ENCODE results near the gene ABCB4.

ABCB4 gene

DNA sequence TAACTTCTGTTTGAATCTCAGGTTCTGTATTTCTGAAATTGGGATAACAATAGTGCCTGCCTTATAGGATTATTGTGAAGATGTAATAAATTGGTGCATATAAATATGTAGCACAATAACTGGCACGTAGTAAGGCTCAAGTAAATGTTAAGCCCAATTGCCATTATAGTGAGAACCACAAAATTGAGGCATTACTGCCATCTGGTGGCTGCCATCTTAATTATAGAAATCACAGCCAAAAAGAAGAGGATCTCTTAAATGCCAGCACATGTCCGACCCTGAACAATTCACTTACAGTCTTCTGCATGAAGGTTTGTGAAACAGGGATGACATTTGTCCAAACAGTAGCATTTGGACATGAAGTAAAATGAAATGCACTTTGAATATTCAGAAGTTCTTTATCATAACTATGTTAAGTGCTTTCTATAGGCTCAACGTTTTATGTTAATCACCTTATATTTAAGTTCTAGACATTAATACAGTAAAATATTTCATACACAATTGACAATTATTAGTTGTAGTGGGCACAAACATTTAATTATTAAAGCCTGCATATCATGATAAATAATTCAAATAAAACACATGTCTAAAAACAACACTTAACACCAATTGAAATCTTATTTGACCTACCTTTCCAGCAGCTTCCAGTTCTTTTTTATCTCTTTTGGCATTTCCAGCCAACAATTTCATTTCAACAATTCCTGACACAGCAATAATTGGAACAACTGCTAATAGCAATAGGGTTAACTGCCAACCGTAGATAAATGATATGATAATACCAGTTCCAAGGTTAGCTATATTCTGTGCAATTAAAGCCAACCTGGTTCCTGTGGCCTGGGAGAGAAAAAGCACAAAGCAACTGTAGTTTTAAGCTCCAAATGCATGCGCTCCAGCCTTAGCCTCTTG is 58.5 kb downstream of the ABCB4 start:
- peak; percentile 31 for DNase-seq

DNA sequence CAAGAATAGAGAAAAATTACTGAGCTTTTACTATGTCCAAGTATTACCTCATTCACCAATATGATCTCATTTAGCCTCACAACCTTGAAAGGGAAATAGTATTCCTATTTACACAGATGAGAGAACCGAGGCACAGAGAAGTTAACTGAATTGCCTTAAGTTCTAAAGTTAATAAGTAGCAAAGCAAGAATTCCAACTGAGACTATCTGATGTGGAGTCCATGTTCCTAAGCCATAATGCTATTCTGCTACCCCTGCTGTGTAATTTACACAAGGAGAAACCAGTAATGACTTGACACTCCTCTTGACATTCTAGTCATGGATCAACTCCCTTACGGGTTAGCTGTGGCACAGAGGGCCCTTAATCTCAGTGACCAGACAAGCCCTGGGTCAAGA is 60.7 kb downstream of the ABCB4 start:
- no peak for DNase-seq

DNA sequence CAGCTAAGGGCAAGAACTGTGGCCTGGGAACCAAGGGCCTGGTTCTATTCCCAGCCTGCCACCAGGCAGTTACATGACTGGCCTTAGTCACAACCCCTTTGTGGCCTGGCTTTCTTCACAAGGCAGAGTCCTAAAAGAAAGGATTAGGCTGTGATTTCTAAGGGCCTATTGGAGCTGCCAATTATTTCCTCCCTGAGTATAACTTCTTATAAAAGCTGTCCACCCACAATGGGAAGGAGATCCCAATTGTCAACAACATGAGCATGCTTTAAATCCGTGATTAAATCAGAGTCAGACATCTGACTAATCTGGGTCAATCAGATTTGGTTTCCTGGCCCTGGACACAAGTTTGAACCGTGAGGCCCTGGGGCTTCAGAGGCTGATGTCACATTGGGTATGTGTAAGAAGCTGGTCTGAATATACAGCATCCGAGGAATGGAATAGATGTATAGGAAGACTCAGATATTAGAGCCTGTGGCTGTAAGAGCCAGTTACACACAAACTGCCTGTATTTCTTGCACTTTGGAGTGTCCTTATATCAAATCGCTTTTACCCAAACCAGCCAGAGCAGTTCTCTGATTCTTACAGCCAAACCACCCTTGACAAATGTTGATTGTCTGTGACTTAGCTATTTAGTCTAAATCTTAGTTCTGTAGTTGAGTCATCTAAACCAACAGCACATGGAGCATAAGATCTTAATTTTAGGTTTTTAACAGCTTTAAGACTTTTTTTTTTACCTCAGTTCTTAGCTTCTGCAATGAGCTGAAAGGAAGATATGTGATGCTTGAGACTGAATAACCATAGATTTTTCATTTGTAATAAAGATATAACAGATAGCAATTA is 61.3 kb downstream of the ABCB4 start:
- DNase-seq = no peak

DNA sequence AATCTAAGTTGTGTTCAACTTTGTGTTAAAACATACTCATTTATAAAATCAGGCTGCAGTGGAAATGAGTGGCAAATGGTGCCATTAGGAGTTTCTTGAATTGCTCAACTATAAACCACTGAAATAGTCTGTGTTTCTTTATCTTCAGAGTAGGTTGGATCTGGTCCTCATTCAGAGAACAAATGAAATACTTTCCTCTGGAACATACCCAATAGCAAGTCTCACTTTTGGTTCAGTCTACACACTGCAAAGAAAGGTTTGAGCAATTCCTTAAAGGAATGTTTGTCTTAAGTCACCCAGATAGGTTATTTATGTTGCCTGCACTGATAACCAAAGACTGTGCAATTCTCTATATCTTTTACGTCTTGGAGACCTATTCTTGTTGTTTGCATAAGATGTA is 62.5 kb downstream of the ABCB4 start:
- no peak for DNase-seq

DNA sequence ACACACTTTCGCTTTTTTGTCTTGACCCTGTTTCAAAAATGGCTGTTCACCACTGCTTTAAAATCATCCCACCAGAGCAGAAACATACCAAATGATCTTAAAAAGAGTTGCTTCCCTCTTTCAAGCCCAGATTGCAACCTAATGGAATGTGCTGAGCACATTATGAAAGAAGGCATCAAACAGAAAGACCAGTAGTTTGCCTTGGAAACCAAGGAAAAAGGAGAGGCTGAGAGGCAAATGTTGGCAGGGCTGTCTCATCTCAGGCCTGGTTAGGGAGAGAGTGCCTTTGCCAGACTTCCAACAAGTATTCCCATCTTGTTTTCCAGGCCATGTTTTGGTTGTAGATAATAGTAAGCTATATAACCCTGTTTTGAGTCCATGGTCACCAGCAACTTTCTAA is 64.3 kb downstream of the ABCB4 start:
- no peak for DNase-seq

DNA sequence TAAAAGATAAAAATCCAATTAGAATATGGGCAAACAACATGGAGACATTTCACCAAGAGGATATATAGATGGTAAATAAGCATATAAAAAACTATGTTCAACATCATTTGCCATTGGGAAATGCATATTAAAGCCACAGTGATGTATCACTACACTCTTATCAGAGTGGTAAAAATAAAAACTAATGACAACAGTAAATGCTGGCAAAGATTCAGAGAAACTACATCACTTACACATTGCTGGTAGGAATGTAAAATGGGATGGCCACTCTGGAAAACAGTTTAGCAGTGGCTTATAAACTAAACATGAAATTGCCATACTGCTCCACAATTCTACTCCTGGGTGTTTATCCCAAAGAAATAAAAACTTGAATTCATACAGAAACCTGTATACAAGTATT is 70.8 kb downstream of the ABCB4 start:
- no peak for DNase-seq

DNA sequence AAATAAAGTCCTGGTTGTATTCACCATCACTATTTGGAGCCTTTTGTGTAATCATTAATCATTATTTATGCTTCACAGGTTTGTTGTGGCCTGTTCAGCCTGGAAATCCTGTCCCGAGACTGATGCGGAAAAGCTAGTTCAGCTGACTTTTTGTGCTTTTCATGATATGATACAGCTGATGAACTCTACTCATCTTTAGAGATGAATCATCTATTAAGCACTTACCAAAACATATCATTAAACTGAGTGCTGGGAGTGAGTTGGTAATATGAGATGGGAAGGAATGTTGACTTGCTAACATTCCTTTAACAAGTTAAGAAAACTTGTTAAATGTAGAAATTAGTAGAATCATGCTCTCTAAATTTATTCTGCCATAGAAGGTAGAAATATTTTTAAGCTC is 77.0 kb downstream of the ABCB4 start:
- no peak for DNase-seq

DNA sequence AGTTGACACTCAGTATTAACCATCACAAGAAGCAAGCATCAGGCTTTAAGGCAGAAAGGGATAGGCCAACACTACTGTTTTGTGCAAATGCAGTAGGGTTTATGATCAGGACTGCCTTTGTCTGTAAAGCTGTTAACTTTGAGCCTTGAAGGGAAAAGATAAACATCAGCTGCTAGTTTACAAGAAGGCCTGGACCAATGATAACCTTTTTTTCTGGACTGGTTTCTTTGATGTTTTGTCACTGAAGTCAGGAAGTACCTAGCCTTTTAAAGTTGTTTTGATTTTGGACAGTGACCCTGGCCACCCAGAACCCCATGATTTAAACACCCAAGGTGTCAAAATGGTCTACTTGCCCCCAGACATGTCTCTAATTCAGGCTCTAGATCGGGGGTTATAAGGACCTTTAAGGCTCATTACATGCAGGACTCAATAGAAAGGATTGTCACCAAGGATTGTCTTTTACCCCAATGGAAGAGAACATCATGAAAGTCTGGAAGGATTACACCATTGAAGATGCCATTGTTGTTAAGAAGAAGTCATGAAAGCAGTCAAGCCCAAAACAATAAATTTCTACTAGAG is 79.9 kb downstream of the ABCB4 start:
- no peak for DNase-seq

DNA sequence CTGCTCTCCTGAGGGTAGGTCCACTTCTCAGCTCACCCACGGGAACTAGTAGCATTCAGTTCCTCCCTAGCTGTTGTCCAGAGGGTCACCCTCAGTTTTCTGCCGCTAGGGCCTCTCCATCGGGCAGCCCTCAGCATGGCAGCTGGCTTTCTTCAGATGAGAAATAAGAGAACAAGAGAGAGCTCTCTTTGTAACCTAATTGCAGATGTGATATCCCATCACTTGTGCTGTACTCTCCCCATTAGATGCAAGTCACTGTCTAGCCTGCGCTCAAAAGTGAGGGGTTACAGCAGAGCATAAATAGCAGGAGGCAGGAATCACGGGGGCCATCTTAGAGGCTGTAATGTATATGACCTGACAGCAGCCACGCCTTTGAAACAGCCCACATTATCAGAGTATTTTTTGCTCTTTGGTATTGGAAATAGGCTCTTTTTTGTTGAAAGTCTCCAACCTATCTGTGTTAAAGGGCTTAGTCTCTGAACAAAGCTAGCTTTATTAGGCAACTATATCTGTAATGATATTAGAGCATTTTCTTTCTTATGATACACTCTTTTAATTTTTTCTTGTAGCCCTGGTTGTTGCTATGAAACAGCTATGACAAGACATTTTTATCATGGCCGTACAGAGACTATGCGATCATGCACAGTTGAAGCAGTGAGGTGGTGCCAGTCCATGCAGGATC is 84.3 kb downstream of the ABCB4 start:
- no peak for DNase-seq

DNA sequence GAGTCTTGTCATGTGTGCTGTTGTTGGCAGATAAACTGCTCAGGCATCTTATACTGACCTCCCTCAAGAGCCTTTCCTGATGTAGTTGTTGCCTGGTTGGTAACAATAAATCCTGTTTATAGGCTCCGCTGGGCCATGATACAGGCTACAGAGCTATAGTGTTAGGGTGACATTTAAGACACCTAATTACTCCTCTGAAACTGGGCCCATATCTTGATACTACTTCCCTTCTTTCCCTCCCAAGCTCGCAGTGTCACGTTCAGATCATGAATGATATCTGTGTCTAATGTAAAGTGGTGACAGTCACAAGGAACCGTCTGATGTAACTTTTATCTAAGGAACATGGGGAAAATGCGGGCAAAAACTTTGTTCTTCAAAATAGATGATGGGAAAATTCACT is 94.6 kb downstream of the ABCB4 start:
- no peak for DNase-seq

DNA sequence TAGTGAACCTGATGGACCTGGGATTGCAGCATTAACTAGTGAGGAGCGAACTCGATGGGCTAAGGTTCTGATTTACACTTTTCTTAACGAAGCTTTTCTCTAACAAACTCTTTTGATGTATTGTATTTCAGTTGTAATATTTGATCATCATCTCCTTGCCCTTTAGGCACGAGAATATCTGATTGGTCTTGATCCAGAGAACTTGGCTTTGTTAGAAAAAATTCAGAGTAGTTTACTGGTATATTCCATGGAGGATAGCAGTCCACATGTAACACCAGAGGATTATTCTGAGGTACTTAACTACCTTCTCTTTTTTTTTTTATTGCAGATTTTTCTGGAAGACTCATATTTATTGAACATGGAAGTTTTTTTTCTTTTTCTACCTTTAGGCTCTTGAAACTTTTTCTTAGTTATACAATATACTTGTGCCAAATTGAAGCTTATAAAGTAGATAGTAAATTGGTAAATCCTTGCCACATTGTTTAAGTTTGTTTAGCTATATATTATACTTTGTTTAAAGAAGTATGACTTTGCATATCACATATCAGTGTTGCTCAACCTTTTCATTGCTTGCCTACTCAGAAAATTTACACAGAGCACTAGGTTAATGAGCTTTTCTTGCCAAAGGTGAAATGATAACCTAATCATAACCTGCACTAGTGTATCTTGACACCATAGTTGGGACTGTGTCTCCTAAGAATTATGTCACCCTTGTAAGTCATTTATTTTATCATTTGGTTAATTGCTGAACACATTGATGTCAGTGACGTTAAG is 99.6 kb downstream of the ABCB4 start:
- DNase-seq = no peak

DNA sequence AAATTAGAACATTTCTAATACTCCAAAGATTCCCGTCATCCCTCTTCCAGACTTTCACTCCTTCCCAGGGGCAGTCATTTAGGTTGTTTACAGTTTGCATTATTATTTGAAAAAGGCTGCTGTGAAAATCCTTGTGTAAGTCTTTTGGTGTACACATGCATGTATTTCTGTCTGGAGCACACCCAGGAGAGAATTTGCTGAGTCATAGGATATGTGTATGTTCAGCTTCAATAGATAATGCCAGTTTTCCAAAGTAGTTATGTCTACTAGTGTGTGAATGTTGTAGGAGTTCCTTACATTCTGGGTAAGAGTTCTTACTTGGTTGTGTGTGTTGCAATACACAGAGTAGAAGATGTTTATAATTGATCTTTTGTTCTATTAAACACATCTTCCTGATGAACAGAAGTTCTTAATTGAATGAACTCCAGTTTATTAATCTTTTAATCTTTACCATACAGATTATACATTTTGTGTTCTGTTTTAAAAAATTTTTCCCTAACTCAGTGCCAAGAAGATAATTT is 104.8 kb downstream of the ABCB4 start:
- DNase-seq = no peak

DNA sequence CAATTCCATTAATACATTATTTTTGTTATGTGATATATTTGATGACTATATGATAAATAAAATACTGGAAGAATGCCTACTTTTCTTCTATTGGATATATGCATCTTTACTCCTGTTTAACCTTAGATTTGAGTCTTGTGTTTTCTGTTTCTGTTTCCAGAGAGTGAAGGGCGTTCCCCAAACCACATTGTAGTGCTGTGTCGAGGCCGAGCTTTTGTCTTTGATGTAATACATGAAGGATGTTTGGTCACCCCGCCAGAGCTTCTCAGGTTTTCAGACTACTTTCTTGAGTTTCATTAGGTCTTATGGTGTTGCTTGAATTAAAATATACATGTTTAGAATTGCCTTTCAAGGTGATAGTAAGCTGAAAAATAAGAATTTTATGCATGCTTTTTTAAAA is 106.3 kb downstream of the ABCB4 start:
- DNase-seq = no peak

DNA sequence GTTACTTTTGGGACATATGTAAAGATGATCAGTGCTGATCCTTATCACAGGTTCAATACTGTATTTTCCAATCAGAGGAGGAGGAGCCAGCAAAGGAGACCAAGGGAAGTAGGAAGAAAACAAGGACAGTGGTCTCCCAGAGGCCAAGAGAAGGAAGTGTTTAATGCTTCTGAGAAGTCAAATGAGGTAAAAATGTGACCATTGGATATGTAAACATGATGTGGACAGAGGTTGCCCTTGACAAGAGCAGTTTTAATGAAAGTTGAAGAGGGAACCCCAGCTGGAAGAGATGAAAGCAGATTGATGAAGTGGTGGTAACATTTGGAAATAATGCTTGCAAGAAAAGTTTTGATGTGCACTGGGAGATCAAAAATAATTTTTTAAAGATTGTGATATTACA is 111.2 kb downstream of the ABCB4 start:
- DNase-seq = no peak

DNA sequence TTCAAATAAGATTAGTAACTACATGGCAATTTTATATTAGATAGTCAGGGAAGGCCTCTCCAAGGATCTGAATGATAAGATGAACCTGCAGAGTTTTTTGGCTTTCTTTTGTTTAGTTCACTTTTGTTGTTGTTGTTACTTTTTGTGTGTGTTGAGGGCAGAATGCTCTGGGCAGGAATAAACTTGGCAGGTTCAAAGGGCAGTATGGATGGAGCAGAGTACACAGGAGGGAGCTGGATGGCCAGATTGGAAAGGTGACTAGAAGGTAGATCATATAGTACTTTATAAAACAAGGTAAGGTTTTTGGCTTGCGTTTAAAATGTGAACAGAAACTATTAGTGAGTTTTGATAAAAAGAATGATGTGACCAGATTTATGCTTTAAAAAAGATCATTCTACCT is 112.1 kb downstream of the ABCB4 start:
- no peak for DNase-seq

DNA sequence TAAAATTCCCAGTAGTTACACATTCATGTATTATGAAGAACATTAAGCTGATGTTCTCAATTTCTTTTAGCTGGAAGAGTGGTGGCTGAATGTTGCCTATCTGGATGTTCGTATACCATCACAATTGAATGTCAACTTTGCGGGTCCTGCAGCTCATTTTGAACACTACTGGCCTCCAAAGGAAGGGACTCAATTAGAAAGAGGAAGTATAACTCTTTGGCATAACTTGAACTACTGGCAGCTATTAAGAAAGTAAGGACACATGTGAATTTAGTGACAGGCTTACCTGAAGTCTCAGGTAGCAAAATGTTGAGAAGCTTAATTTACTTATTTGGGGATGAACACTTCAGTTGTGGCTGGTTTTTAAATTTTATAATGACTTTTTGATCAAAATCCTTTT is 114.2 kb downstream of the ABCB4 start:
- DNase-seq = no peak

DNA sequence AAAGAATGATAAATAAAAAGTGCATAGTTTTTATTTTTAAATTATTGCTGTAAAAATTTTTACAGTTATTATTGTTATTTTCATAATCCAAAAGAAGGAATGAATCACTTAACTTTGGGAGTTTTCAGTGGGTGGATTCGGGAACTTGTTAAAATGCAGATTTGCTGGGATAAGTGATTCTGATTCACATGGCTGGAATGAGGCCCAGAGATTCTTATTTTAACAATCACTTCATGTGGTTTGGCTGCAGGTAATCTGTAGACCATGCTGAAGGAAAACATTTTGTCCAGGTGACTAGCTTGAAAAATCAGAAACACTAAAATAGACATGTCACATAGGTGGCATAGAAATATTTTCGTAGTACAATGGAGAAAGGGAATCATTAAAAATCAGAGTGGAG is 116.1 kb downstream of the ABCB4 start:
- no peak for DNase-seq

DNA sequence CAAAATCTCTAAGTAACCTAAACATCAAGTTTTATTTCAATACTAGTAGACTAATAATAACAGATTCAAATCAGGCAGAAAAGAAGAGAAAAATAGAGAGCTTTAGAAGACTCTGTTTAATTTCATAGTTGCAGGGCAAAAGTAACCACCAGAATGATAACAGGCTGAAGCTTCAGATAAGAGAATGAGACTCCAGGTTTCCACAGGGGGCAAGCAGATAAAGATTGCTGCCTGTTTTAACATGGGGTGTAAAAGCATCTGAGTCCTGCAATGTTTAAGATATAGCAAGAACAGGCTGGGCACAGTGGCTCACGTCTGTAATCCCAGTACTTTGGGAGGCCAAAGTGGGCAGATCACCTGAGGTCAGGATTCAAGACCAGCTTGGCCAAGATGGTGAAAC is 119.0 kb downstream of the ABCB4 start:
- DNase-seq = no peak

DNA sequence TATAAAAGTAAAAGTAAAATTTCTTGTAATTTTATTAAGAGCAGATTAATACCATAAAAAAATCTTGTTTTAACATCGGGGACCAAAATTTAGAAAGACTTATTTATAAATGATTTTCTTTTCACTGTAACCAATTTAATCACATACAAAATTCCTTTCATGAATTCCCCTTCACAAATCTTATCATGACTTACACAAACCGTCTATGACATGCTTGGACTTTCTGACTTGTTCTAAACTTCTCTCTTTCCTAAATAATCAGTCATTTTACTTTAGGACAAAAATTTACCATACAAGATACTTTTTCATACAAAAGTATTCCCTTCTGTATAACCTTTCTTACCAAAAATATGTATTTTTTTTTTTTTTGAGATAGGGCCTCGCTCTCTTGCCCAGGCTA is 120.7 kb downstream of the ABCB4 start:
- DNase-seq = no peak

Data from left hindlimb (tissue), 1 donor.